K562 (cell line): ENCODE data around the gene TJP3. TPM values are rescaled to one million over a fixed set of nuclear protein-coding genes. Genes with fewer than 3 reads are reported as not detected.

ENCODE experiments used
- ARID1B ChIP-seq: fragments of 450-650 bp; IDR thresholded peaks from 2 replicates; pipeline ENCODE4 v1.6.1; 2016; ENCODE audit warnings: antibody characterized with exemption, mild to moderate bottlenecking, inconsistent platforms
- BRF1 ChIP-seq: IDR thresholded peaks from 3 replicates; pipeline ENCODE4 v1.6.1; 2011; ENCODE audit warnings: borderline replicate concordance, mild to moderate bottlenecking; ENCODE audit not compliant: insufficient read length; ENCODE audit errors: extremely low read depth
- JUND ChIP-seq, 2 experiments: IDR thresholded peaks; 2 replicates in 1 of 2; 3 replicates in 1 of 2; pipeline ENCODE4 v1.6.1; 2011; ENCODE audit warnings: borderline replicate concordance in 2 of 2, low read depth in 2 of 2, low read length in 2 of 2, improper control_type of control experiment in 1 of 2, missing biosample characterization in 1 of 2, missing genetic modification characterization in 1 of 2, missing genetic modification reagents in 1 of 2
- KDM1A ChIP-seq, 2 experiments: fragments of 450-650 bp; IDR thresholded peaks; 2 replicates each; pipeline ENCODE4 v1.6.1; 2016; ENCODE audit warnings: mild to moderate bottlenecking in 2 of 2
- MAX ChIP-seq: sonication (generic); formaldehyde crosslinking; IDR thresholded peaks from 2 replicates; pipeline ENCODE4 v1.9.0; 2022; ENCODE audit warnings: mild to moderate bottlenecking, missing genetic modification reagents
- MTA1 ChIP-seq: fragments of 450-650 bp; IDR thresholded peaks from 2 replicates; pipeline ENCODE4 v1.6.1; 2017; ENCODE audit warnings: borderline replicate concordance
- MTF1 ChIP-seq: fragments of 250-450 bp; sonication (Bioruptor Pico); IDR thresholded peaks from 2 replicates; pipeline ENCODE4 v1.9.0; 2021; ENCODE audit warnings: moderate library complexity, mild to moderate bottlenecking, inconsistent platforms, borderline replicate concordance
- MYBL2 ChIP-seq, 2 experiments: fragments of 450-650 bp in 1 of 2; sonication (generic) in 1 of 2; formaldehyde crosslinking in 1 of 2; IDR thresholded peaks; 2 replicates each; pipeline versions ENCODE4 v1.6.1 to v1.8.1; 2017 to 2022; ENCODE audit warnings: borderline replicate concordance in 1 of 2, inconsistent platforms in 1 of 2, low read depth in 1 of 2, mild to moderate bottlenecking in 1 of 2, missing genetic modification reagents in 1 of 2, moderate library complexity in 1 of 2
- NKRF ChIP-seq: fragments of 450-650 bp; IDR thresholded peaks from 2 replicates; pipeline ENCODE4 v1.6.1; 2016; ENCODE audit warnings: borderline replicate concordance
- RHOXF2B ChIP-seq: fragments of 250-450 bp; sonication (Bioruptor Pico); conservative IDR thresholded peaks from 2 replicates; pipeline ENCODE4 v1.5.1; 2021
- RNF219 ChIP-seq: fragments of 250-450 bp; sonication (Bioruptor Pico); IDR thresholded peaks from 2 replicates; pipeline ENCODE4 v1.5.0; 2022; ENCODE audit warnings: mild to moderate bottlenecking
- SNIP1 ChIP-seq: fragments of 450-650 bp; IDR thresholded peaks from 2 replicates; pipeline ENCODE4 v1.7.1; 2017; ENCODE audit warnings: low read depth, mild to moderate bottlenecking
- STAG1 ChIP-seq: sonication (generic); formaldehyde crosslinking; IDR thresholded peaks from 2 replicates; pipeline ENCODE4 v1.5.0; 2020; ENCODE audit warnings: missing genetic modification reagents, borderline replicate concordance
- TFAP4 ChIP-seq: sonication (generic); formaldehyde crosslinking; IDR thresholded peaks from 2 replicates; pipeline ENCODE4 v1.8.0; 2022; ENCODE audit warnings: missing genetic modification reagents, mild to moderate bottlenecking, moderate library complexity, borderline replicate concordance
- ZNF551 ChIP-seq: fragments of 250-450 bp; sonication (Bioruptor Pico); IDR thresholded peaks from 2 replicates; pipeline ENCODE4 v1.5.0; 2021; ENCODE audit warnings: mild to moderate bottlenecking, moderate library complexity
- ZNF586 ChIP-seq: fragments of 450-650 bp; formaldehyde crosslinking; conservative IDR thresholded peaks from 2 replicates; pipeline ENCODE4 v1.4.0; 2020; ENCODE audit warnings: mild to moderate bottlenecking, moderate library complexity
- ZNF592 ChIP-seq: fragments of 450-650 bp; IDR thresholded peaks from 2 replicates; pipeline ENCODE4 v1.6.1; 2017; ENCODE audit warnings: antibody characterized with exemption, mild to moderate bottlenecking
- polyA plus RNA-seq, 8 experiments: library from polyadenylated mRNA; depleted of rRNA in 4 of 8; stranded (reverse) in 5 of 8; unstranded in 3 of 8; fragments of >200 nt; fragmentation: Nextera tagmentation in 2 of 8; fragmentation: Illumina TruSeq in 1 of 8; extraction: Ambion mirVana in 2 of 8; extraction: Trizol in 1 of 8; gene quantifications; 2 replicates each; pipeline versions ENCODE4 v1.2.1 to v1.2.3, GENCODE V29; 2011 to 2014; ENCODE audit warnings: inconsistent platforms in 1 of 8, missing spikeins in 1 of 8
- total RNA-seq, 7 experiments: library from RNA; depleted of rRNA in 6 of 7; stranded (reverse); fragments of >200 nt in 6 of 7; fragmentation: Illumina TruSeq in 2 of 7; extraction: Trizol in 2 of 7; gene quantifications; 2 replicates each; pipeline versions ENCODE4 v1.2.1 to v1.2.3, GENCODE V29; 2011 to 2021; ENCODE audit warnings: low replicate concordance in 1 of 7

TJP3 gene
- total and polyA plus RNA-seq, 9 of the 15 experiments (the other 6 are each of a cell fraction or from before 2014, with no cell fraction given): 0.11 to 2.4 (median 0.57) TPM; not detected in 1

GRCh38 chr19:3736106-3736724 is 28.0 kb downstream of the TJP3 start (continued):
- TF ChIP-seq JUND (IDR thresholded peaks at IDR 0.05; ENCODE audit: borderline replicate concordance, low read depth, low read length): peak; percentile 66
- peak; percentile 58; the same call in 2 of the 3 replicates for TF ChIP-seq JUND (tag; IDR thresholded peaks at IDR 0.05; ENCODE audit: borderline replicate concordance, low read depth, low read length)
- no peak for TF ChIP-seq BRF1
- TF ChIP-seq ARID1B: peak; percentile 53
- TF ChIP-seq MTA1: no peak
- TF ChIP-seq TFAP4 (CRISPR knock-in tag): no peak
- no peak for TF ChIP-seq MAX (CRISPR knock-in tag)
- no peak for TF ChIP-seq STAG1 (CRISPR knock-in tag)
- TF ChIP-seq ZNF592: no peak
- TF ChIP-seq SNIP1: no peak
- TF ChIP-seq KDM1A (IDR thresholded peaks at IDR 0.05): peak in 1 of 2 experiments; percentile 22; a peak in 2 of 4 replicates
- no peak for TF ChIP-seq RHOXF2B (CRISPR knock-in tag)
- TF ChIP-seq RNF219 (CRISPR knock-in tag): no peak
- no peak for TF ChIP-seq MTF1 (CRISPR knock-in tag)
- no peak for TF ChIP-seq MYBL2 (IDR thresholded peaks at IDR 0.05; ENCODE audit: low read depth)
- TF ChIP-seq MYBL2 (CRISPR knock-in tag; IDR thresholded peaks at IDR 0.05; ENCODE audit: borderline replicate concordance): no peak
- no peak for TF ChIP-seq NKRF
- TF ChIP-seq ZNF586: no peak
- no peak for TF ChIP-seq ZNF551 (CRISPR knock-in tag)
